Progenitor cell of endocrine pancreas (in vitro differentiated cells): ENCODE data around the gene LAGE3. TPM values are rescaled to one million over a fixed set of nuclear protein-coding genes. Genes with fewer than 3 reads are reported as not detected.
A peak's percentile ranks its signal among the peaks of the same experiment; 100 is the strongest.

Experiments
- DNase-seq: peaks from one replicate; pipeline ENCODE4 v3.0.0; 2021; ENCODE audit warnings: low spot score; ENCODE audit not compliant: unreplicated experiment
- H3K27ac Mint-ChIP-seq: 2 replicates; pipeline ENCODE4 v1.8.0; 2021; ENCODE audit warnings: mild to moderate bottlenecking, moderate library complexity, mixed read lengths
- H3K27me3 Mint-ChIP-seq: 2 replicates; pipeline ENCODE4 v1.8.0; 2021; ENCODE audit warnings: mixed read lengths
- H3K36me3 Mint-ChIP-seq: 2 replicates; pipeline ENCODE4 v1.8.0; 2022; ENCODE audit warnings: mixed read lengths; ENCODE audit not compliant: insufficient read depth
- H3K4me1 Mint-ChIP-seq: 2 replicates; pipeline ENCODE4 v1.8.0; 2021; ENCODE audit warnings: low read depth, mixed read lengths
- H3K4me3 Mint-ChIP-seq: 2 replicates; pipeline ENCODE4 v1.8.0; 2021; ENCODE audit warnings: low read depth, mild to moderate bottlenecking, moderate library complexity, mixed read lengths
- H3K9me3 Mint-ChIP-seq: 2 replicates; pipeline ENCODE4 v1.8.0; 2021; ENCODE audit warnings: low read depth, mixed read lengths
- long read RNA-seq: library from polyadenylated mRNA; unstranded; transcript quantifications from one replicate; pipeline ENCODE4 v2.0.0, GENCODE V29; 2020
- total RNA-seq: library from RNA; stranded (reverse); gene quantifications from 2 replicates; pipeline ENCODE4 v1.2.1, GENCODE V29; 2021
- TF ChIP-seq, protein P1 (sequence below): fragments of 200-600 bp; sonication (generic); IDR thresholded peaks from one replicate; pipeline ENCODE4 v1.5.0; 2021; ENCODE audit warnings: antibody characterized with exemption, mild to moderate bottlenecking; ENCODE audit not compliant: unreplicated experiment

LAGE3 gene
- 12.8 and 13.5 TPM in 2 replicates for total RNA-seq
- long read RNA-seq, result 0 reads

- no peaks in the 10 kb centered on the region for H3K27me3 Mint-ChIP-seq
- no peaks in the 10 kb centered on the region for H3K4me1 Mint-ChIP-seq
- H3K27ac Mint-ChIP-seq, result peak within 1 kb of the TSS; percentile 20
- peak within 1 kb of the TSS; percentile 75 for H3K4me3 Mint-ChIP-seq
- DNase-seq, result peak; percentile 92
- peaks cover 4% of the 10 kb centered on the region for H3K36me3 Mint-ChIP-seq
- peaks cover 3% of the 10 kb centered on the region for H3K9me3 Mint-ChIP-seq
- TF ChIP-seq, protein P1, sequence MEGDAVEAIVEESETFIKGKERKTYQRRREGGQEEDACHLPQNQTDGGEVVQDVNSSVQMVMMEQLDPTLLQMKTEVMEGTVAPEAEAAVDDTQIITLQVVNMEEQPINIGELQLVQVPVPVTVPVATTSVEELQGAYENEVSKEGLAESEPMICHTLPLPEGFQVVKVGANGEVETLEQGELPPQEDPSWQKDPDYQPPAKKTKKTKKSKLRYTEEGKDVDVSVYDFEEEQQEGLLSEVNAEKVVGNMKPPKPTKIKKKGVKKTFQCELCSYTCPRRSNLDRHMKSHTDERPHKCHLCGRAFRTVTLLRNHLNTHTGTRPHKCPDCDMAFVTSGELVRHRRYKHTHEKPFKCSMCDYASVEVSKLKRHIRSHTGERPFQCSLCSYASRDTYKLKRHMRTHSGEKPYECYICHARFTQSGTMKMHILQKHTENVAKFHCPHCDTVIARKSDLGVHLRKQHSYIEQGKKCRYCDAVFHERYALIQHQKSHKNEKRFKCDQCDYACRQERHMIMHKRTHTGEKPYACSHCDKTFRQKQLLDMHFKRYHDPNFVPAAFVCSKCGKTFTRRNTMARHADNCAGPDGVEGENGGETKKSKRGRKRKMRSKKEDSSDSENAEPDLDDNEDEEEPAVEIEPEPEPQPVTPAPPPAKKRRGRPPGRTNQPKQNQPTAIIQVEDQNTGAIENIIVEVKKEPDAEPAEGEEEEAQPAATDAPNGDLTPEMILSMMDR, result no peak
These were observed at the start of gene LAGE3 for GRCh38 chrX:154478728-154479622. Gene LAGE3, minus strand, starts transcription at chrX:154479281. Its CDS starts 366 bp downstream, at chrX:154478915.

- no peaks in the 10 kb centered on the region for H3K36me3 Mint-ChIP-seq
- H3K4me1 Mint-ChIP-seq, result peaks cover 6% of the 10 kb centered on the region
- peak overlapping the region; percentile 65 for H3K4me3 Mint-ChIP-seq
- H3K27ac Mint-ChIP-seq, result peak overlapping the region; percentile 90
- DNase-seq, result no peak
- no peaks in the 10 kb centered on the region for H3K27me3 Mint-ChIP-seq
- TF ChIP-seq, protein P1, result peak; percentile 54
- H3K9me3 Mint-ChIP-seq, result peaks cover 6% of the 10 kb centered on the region
These were observed 48.0 kb upstream of the LAGE3 start for GRCh38 chrX:154526901-154527675.

DNA sequence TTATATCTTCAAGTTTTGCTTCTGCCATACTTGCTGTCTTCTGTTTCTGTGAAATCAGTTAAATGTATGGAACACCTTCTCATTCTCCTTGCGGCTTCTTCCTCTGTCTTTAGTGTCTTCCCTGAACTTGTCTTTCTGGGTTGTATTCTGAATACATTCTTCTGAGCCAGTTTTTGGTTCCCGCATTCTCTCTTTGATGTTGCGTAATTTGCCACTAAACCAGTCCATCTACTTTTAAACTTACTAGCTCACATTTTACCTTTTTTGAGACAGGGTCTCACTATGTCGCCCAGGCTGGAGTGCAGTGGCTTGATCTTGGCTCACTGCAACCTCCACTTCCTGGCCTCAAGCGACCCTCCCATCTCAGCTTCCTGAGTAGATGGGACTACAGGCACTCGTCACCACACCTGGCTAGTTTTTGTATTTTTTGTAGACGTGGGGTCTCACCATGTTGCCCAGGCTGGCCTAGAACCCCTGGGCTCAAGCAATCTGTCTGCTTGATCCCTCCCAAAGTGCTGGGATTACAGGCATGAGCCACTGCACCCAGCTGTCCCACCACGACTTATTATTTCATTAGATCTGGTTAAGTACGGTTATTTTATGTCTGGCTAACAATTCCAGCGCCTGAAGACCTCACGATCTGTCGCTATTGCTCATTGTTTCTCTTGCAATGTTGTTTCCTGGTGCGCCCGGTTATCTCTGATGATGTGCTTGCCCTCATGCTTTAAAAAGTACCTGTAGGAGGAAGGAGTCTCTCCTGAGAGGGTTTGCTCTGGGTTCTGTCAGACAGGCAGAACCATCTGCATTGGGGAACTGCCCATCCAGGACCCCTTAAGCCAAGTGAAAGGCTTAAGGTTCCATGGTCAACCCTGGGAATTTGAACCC, 46.8 kb upstream of the LAGE3 start:
- Mint-ChIP-seq H3K27ac (peak overlapping the region; percentile 3), H3K4me3 (no peak overlapping the region), H3K27me3 (no peaks in the 10 kb centered on the region), H3K9me3 (peaks cover 6% of the 10 kb centered on the region), H3K36me3 (no peaks in the 10 kb centered on the region), H3K4me1 (peaks cover 6% of the 10 kb centered on the region)
- TF ChIP-seq, protein P1, result no peak
- DNase-seq, result no peak

DNA sequence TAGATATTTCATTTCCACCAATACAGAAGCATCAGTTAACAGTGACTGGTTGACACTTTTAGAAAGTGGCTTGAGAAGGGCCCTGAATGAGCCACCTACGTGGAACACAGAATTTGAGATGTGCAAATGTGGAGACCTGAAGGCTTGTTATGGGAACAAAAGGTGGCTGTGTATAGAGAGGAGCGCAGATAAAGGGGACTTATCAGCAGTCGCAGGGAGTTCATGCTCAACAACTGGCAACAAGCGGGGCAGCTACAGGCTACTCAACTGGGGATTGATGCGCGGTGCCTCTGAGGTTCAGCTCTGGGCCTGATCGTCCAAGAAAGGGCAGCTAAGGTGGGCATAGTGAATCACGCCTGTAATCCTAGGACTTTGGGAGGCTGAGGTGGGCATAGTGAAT, 40.3 kb upstream of the LAGE3 start:
- H3K9me3 Mint-ChIP-seq, result peaks cover 5% of the 10 kb centered on the region

More for the DNA sequence above, 40.3 kb upstream of the LAGE3 start:
- Mint-ChIP-seq H3K4me1 (peaks cover 13% of the 10 kb centered on the region), H3K27ac (no peak overlapping the region), H3K27me3 (no peaks in the 10 kb centered on the region), H3K36me3 (no peaks in the 10 kb centered on the region), H3K4me3 (no peak overlapping the region)
- TF ChIP-seq, protein P1, result no peak
- no peak for DNase-seq
